ENCODE data around the gene TMCC1. TPM values are rescaled to one million over a fixed set of nuclear protein-coding genes. Genes with fewer than 3 reads are reported as not detected.

TMCC1 gene
- total and polyA plus RNA-seq, 11 donors, result 9.6 to 38.3 (median 22.6) TPM

GRCh38 chr3:129775870-129776269 lies 117.6 kb downstream of the TMCC1 start:
- ATAC-seq (no peak), DNase-seq (no peak)
- WGBS, 4 donors, result 81 to 91% (median 88%) methylated on average over 2 of the region's 2 CpGs
- Histone ChIP-seq H3K27me3 (no peaks in the 10 kb centered on the region), H3K36me3 (no peaks in the 10 kb centered on the region), H3K9me3 (no peaks in the 10 kb centered on the region), H3K4me3 (no peak overlapping the region), H3K27ac (no peak overlapping the region), H3K4me1 (peaks cover 0 to 19% (median 3%) of the 10 kb centered on the region in 12 donors)
- TF ChIP-seq, protein P1, sequence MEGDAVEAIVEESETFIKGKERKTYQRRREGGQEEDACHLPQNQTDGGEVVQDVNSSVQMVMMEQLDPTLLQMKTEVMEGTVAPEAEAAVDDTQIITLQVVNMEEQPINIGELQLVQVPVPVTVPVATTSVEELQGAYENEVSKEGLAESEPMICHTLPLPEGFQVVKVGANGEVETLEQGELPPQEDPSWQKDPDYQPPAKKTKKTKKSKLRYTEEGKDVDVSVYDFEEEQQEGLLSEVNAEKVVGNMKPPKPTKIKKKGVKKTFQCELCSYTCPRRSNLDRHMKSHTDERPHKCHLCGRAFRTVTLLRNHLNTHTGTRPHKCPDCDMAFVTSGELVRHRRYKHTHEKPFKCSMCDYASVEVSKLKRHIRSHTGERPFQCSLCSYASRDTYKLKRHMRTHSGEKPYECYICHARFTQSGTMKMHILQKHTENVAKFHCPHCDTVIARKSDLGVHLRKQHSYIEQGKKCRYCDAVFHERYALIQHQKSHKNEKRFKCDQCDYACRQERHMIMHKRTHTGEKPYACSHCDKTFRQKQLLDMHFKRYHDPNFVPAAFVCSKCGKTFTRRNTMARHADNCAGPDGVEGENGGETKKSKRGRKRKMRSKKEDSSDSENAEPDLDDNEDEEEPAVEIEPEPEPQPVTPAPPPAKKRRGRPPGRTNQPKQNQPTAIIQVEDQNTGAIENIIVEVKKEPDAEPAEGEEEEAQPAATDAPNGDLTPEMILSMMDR (IDR thresholded peaks at IDR 0.05), result no peak
- TF ChIP-seq POLR2A (IDR thresholded peaks at IDR 0.05), result no peak
- intact Hi-C loops (cut with DNase I), result no loop called here

DNA sequence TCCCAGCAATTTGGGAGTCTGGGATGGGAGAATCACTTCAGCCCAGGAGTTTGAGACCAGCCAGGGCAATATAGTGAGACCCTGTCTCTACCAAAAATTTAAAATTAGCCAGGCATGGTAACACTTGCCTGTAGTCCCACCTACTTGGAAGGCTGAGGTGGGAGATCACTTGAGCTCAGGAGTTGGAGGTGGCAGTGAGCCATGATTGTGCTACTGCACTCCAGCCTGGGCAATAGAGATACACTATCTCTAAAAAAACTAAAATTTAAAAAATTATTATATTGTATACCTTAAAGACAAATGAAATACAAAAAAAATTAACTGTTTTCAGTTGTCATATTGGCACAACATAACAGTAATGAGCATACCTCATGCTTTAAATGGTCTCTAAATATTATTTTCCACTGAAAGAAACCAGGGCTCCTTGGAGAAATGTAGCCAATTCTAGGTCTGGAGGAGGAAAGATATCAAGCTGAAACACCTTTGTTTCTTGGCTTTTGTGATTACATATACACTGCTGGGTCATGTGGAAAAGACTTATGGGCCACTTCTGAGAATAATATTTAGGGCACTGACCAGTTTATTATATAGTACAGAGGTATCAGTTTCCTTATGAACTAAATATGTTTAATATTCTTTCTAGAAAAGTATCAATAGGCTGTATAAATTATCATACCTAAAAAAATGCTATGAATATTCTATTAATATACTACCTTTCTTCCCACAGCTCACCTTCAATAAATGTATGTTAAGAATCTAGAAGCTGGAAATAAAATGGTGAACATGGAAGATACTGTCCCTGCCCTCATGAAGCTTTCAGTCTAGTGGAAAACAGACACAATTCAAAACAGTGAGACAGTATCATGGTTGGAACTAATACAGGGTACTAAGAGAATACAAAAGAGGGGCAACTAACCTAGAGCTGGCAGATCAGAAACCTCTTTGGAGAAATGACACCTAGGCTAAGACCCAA lies 119.5 kb downstream of the TMCC1 start:
- H3K9me3 ChIP-seq, result no peaks in the 10 kb centered on the region
- no peaks in the 10 kb centered on the region for H3K27me3 ChIP-seq
- peaks cover 0 to 6% (median 0%) of the 10 kb centered on the region in 9 donors for H3K36me3 ChIP-seq
- H3K27ac ChIP-seq, result no peak overlapping the region
- H3K4me3 ChIP-seq, result no peak overlapping the region
- peaks cover 0 to 15% (median 3%) of the 10 kb centered on the region in 12 donors for H3K4me1 ChIP-seq
- TF ChIP-seq POLR2A (IDR thresholded peaks at IDR 0.05), result no peak
- TF ChIP-seq, protein P1 (IDR thresholded peaks at IDR 0.05), result no peak
- DNase-seq, result no peak
- intact Hi-C loops (cut with DNase I), result no loop called here
- ATAC-seq, result no peak

DNA sequence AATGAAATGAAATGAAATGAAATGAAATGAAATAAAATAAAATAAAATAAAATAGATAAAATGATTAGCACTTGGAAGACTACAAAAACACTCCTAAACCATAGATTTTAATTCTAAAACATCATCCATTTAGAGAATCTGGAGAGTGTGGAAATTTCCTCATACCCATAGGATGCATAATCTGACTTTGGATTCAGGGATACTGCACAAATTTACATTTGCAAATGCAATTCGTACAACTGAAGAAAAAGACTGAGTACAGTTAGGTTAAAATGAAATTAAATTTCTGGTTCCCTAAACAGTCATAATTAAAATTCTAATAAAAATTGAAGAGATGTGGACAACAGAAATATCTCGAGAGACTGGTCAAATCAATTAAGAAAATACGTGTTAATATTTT lies 122.9 kb downstream of the TMCC1 start:
- Histone ChIP-seq H3K27me3 (no peaks in the 10 kb centered on the region), H3K9me3 (no peaks in the 10 kb centered on the region), H3K36me3 (peaks cover 0 to 6% (median 0%) of the 10 kb centered on the region in 9 donors), H3K4me3 (no peak overlapping the region), H3K4me1 (peaks cover 0 to 9% (median 0%) of the 10 kb centered on the region in 12 donors), H3K27ac (no peak overlapping the region)
- ATAC-seq (no peak), DNase-seq (no peak)
- WGBS, 4 donors, result 96 to 98% (median 96%) methylated on average over 3 of the region's 3 CpGs
- intact Hi-C loops (cut with DNase I), result no loop called here
- TF ChIP-seq, protein P1 (IDR thresholded peaks at IDR 0.05), result no peak
- no peak for TF ChIP-seq POLR2A (IDR thresholded peaks at IDR 0.05)

DNA sequence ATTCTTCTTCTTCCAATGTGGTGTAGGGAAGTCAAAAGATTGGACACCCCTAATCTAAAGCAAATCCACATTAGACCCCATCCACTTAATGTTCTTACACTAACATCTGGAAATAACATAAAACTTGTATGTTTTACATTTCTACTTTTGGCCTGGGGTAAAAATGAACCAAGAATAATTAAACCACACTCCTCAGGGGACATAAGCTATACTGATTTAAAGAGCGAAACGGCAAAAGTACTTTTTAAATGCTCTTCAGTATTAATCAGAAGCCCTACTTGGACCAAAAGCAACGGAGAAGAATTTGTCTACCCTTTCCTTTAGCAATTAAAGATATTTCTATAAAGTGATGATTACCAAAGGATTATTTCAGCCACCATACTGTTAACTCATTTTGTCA lies 123.9 kb downstream of the TMCC1 start:
- Histone ChIP-seq H3K36me3 (peaks cover 0 to 6% (median 0%) of the 10 kb centered on the region in 9 donors), H3K4me3 (no peak overlapping the region), H3K27me3 (no peaks in the 10 kb centered on the region), H3K27ac (no peak overlapping the region), H3K4me1 (peaks cover 0 to 9% (median 0%) of the 10 kb centered on the region in 12 donors), H3K9me3 (no peaks in the 10 kb centered on the region)
- TF ChIP-seq, protein P1 (IDR thresholded peaks at IDR 0.05), result no peak
- TF ChIP-seq POLR2A (IDR thresholded peaks at IDR 0.05), result no peak
- intact Hi-C loops (cut with DNase I), result no loop called here
- ATAC-seq (no peak), DNase-seq (no peak)
- 91 to 95% (median 92%) methylated on average over 3 of the region's 3 CpGs for WGBS, 4 donors
